MM.1S (cell line): ENCODE measurements around the gene SLC26A11.

ENCODE experiments used
- DNase-seq: peaks from one replicate; pipeline ENCODE4 v3.0.0-alpha.2; 2015
- H2AFZ ChIP-seq: fragments of 300-600 bp; sonication (generic); 2 replicates; pipeline ENCODE4 v1.6.0; 2016; ENCODE audit warnings: antibody characterized with exemption, low read length
- H3F3A ChIP-seq: fragments of 300-600 bp; sonication (generic); 2 replicates; pipeline ENCODE4 v1.6.1; 2016; ENCODE audit warnings: mild to moderate bottlenecking, antibody characterized with exemption, low read length, moderate library complexity, mixed read lengths; ENCODE audit not compliant: insufficient read depth
- H3K27ac ChIP-seq: fragments of 300-600 bp; sonication (generic); 2 replicates; pipeline ENCODE4 v1.5.1; 2016; ENCODE audit warnings: mild to moderate bottlenecking, low read length
- H3K27me3 ChIP-seq: fragments of 300-600 bp; sonication (generic); replicated peaks from 2 replicates; pipeline ENCODE4 v1.6.0; 2016; ENCODE audit warnings: low read length; ENCODE audit not compliant: insufficient read depth
- H3K36me3 ChIP-seq: fragments of 300-600 bp; sonication (generic); replicated peaks from 2 replicates; pipeline ENCODE4 v1.6.1; 2016; ENCODE audit warnings: mild to moderate bottlenecking, low read length, mixed read lengths; ENCODE audit not compliant: insufficient read depth
- H3K4me1 ChIP-seq: fragments of 300-600 bp; sonication (generic); 2 replicates; pipeline ENCODE4 v1.6.1; 2016; ENCODE audit warnings: low read length, mixed read lengths
- H3K4me2 ChIP-seq: fragments of 300-600 bp; sonication (generic); 2 replicates; pipeline ENCODE4 v1.6.0; 2016; ENCODE audit warnings: low read depth, low read length
- H3K4me3 ChIP-seq: fragments of 300-600 bp; sonication (generic); 2 replicates; pipeline ENCODE4 v1.5.1; 2016; ENCODE audit warnings: low read length, mixed read lengths
- H3K79me2 ChIP-seq: fragments of 300-600 bp; sonication (generic); 2 replicates; pipeline ENCODE4 v1.6.1; 2016; ENCODE audit warnings: mixed run types, low read length, mixed read lengths
- H3K9ac ChIP-seq: fragments of 300-600 bp; sonication (generic); 2 replicates; pipeline ENCODE4 v1.6.1; 2016; ENCODE audit warnings: low read length, mixed read lengths
- H3K9me2 ChIP-seq: fragments of 300-600 bp; sonication (generic); replicated peaks from 2 replicates; pipeline ENCODE4 v1.6.1; 2016; ENCODE audit warnings: mild to moderate bottlenecking, low read length, mixed read lengths; ENCODE audit not compliant: insufficient read depth
- H3K9me3 ChIP-seq: fragments of 300-600 bp; sonication (generic); replicated peaks from 2 replicates; pipeline ENCODE4 v1.6.1; 2016; ENCODE audit warnings: mild to moderate bottlenecking, low read length, mixed read lengths; ENCODE audit not compliant: insufficient read depth
- H4K20me1 ChIP-seq: fragments of 300-600 bp; sonication (generic); 2 replicates; pipeline ENCODE4 v1.6.1; 2016; ENCODE audit warnings: mild to moderate bottlenecking, low read length, moderate library complexity, mixed read lengths; ENCODE audit not compliant: insufficient read depth
- EZH2 ChIP-seq: fragments of 300-600 bp; sonication (generic); optimal IDR thresholded peaks from 2 replicates; pipeline ENCODE3; 2017; ENCODE audit warnings: low read depth, mild to moderate bottlenecking, antibody characterized with exemption, low read length, mixed read lengths
- EZH2phosphoT487 ChIP-seq: fragments of 300-600 bp; sonication (generic); IDR thresholded peaks from 2 replicates; pipeline ENCODE4 v1.6.1; 2018; ENCODE audit warnings: antibody characterized with exemption, low read length
- TF ChIP-seq, protein P1 (sequence below): fragments of 300-600 bp; sonication (generic); IDR thresholded peaks from 2 replicates; pipeline ENCODE4 v1.5.1; 2016; ENCODE audit warnings: antibody characterized with exemption, low read length, mixed read lengths

SLC26A11 gene

GRCh38 chr17:80212962-80213642, 7.1 kb upstream of the SLC26A11 start:
- Histone ChIP-seq H3K9me3 (no peaks in the 10 kb centered on the region), H3F3A (no peaks in the 10 kb centered on the region), H3K79me2 (peaks cover 13% of the 10 kb centered on the region), H3K27ac (no peak overlapping the region), H3K4me3 (no peak overlapping the region), H3K9ac (no peak overlapping the region), H3K9me2 (no peaks in the 10 kb centered on the region), H3K36me3 (no peaks in the 10 kb centered on the region; the same call in 1 of the 2 replicates), H3K4me1 (no peaks in the 10 kb centered on the region), H4K20me1 (no peaks in the 10 kb centered on the region), H3K27me3 (no peaks in the 10 kb centered on the region), H3K4me2 (no peak overlapping the region), H2AFZ (no peak overlapping the region)
- TF ChIP-seq EZH2 (no peak), EZH2phosphoT487 (no peak)
- TF ChIP-seq, protein P1, sequence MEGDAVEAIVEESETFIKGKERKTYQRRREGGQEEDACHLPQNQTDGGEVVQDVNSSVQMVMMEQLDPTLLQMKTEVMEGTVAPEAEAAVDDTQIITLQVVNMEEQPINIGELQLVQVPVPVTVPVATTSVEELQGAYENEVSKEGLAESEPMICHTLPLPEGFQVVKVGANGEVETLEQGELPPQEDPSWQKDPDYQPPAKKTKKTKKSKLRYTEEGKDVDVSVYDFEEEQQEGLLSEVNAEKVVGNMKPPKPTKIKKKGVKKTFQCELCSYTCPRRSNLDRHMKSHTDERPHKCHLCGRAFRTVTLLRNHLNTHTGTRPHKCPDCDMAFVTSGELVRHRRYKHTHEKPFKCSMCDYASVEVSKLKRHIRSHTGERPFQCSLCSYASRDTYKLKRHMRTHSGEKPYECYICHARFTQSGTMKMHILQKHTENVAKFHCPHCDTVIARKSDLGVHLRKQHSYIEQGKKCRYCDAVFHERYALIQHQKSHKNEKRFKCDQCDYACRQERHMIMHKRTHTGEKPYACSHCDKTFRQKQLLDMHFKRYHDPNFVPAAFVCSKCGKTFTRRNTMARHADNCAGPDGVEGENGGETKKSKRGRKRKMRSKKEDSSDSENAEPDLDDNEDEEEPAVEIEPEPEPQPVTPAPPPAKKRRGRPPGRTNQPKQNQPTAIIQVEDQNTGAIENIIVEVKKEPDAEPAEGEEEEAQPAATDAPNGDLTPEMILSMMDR: no peak
- DNase-seq: no peak

GRCh38 chr17:80213643-80213975, 6.6 kb upstream of the SLC26A11 start:
- no peak overlapping the region for H3K4me2 ChIP-seq
- no peak overlapping the region for H3K27ac ChIP-seq
- no peak overlapping the region for H2AFZ ChIP-seq
- no peak for DNase-seq
- no peak overlapping the region for H3K4me3 ChIP-seq
- H4K20me1 ChIP-seq: no peaks in the 10 kb centered on the region
- no peaks in the 10 kb centered on the region for H3K27me3 ChIP-seq
- H3K4me1 ChIP-seq: 0 out of 2 replicates have a peak, but pooled peaks cover 3% of the 10 kb centered on the region
- H3K36me3 ChIP-seq: no peaks in the 10 kb centered on the region; the same call in 1 of the 2 replicates
- peaks cover 18% of the 10 kb centered on the region for H3K79me2 ChIP-seq
- no peaks in the 10 kb centered on the region for H3K9me3 ChIP-seq
- no peaks in the 10 kb centered on the region for H3K9me2 ChIP-seq
- no peak overlapping the region for H3K9ac ChIP-seq
- no peaks in the 10 kb centered on the region for H3F3A ChIP-seq
- no peak for TF ChIP-seq EZH2phosphoT487
- TF ChIP-seq EZH2: no peak
- TF ChIP-seq, protein P1: no peak

- no peak overlapping the region for H3K27ac ChIP-seq
- TF ChIP-seq, protein P1: no peak
- TF ChIP-seq EZH2phosphoT487 (no peak), EZH2 (no peak)
- H4K20me1 ChIP-seq: no peaks in the 10 kb centered on the region
- H3K9ac ChIP-seq: no peak overlapping the region
- peaks cover 24% of the 10 kb centered on the region for H3K79me2 ChIP-seq
- H3F3A ChIP-seq: peaks cover 2% of the 10 kb centered on the region; the same call in 1 of the 2 replicates
- H3K4me1 ChIP-seq: peaks cover 6% of the 10 kb centered on the region
- no peaks in the 10 kb centered on the region for H3K9me2 ChIP-seq
- no peaks in the 10 kb centered on the region; the same call in 1 of the 2 replicates for H3K36me3 ChIP-seq
- H3K9me3 ChIP-seq: no peaks in the 10 kb centered on the region
- no peaks in the 10 kb centered on the region for H3K27me3 ChIP-seq
- H3K4me3 ChIP-seq: no peak overlapping the region
- H2AFZ ChIP-seq: no peak overlapping the region
- H3K4me2 ChIP-seq: no peak overlapping the region
- no peak for DNase-seq
Measured at GRCh38 chr17:80214012-80214877, 6.0 kb upstream of the SLC26A11 start.
